ENCODE data around the gene SPSB1. TPM values are rescaled to one million over a fixed set of nuclear protein-coding genes. Genes with fewer than 3 reads are reported as not detected.
A peak's percentile ranks its signal among the peaks of the same experiment; 100 is the strongest.
"Not testable (repeated sequence)": the region's sequence is repeated elsewhere in the genome, so short reads cannot be mapped to it uniquely, and the experiment has no call there.

SPSB1 gene
- total RNA-seq, 1 donor: 23.2 TPM

DNA sequence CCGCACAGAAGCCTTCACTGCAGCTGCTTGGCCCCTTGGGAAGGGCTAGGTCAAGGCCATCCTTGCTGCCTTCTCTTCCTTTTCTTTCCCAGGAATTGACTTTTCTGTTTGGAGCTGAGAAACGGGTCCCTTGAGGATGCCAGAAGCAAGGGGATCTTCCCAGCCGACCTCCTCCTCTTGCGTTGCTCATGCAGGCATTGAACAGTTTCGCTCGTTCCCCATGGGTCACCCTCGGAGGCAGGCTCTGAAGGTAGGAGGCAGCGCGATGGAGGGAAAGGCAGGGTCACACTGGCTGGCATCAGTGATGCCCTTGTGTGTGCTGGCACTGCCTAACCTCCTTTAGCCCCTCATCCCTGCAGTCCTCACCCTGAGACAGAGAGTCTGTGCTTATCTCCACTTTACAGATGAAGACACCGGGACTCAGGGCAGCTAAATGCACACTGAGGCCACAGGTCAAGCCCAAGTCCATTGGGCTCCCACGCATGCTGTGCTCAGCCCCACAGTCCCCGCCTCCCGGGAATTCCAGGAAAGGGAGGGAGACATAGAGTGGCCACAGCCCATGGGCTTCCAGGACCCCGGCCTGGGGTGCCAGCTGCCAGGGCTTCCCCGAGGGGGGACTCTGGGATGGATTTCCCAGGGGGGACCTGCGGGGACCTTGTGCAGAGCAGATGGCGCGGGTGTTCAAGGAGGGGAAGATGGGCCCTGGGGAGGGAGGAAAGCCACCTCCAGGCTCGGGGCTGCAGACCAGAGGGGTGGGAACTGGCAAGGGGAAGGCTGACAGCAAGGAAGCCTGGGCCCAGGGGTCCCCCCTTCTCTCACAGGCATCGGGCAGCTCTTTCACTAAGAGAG lies 90.2 kb downstream of the SPSB1 start:
- Histone ChIP-seq H3K4me2 (ENCODE audit: insufficient read depth, low read length) (no peak overlapping the region), H2AFZ (ENCODE audit: low read length) (no peak overlapping the region), H3K4me1 (ENCODE audit: insufficient read depth, low read length) (no peaks in the 10 kb centered on the region), H3K27ac (ENCODE audit: low read depth, low read length) (no peak overlapping the region), H3K27me3 (ENCODE audit: insufficient read depth, low read length) (no peaks in the 10 kb centered on the region), H3K36me3 (ENCODE audit: insufficient read depth, low read length) (no peaks in the 10 kb centered on the region), H3K9me3 (ENCODE audit: low read depth, low read length) (no peaks in the 10 kb centered on the region), H3K79me2 (ENCODE audit: insufficient read depth, low read length) (no peaks in the 10 kb centered on the region), H3K4me3 (ENCODE audit: insufficient read depth, low read length) (no peak overlapping the region), H4K20me1 (ENCODE audit: insufficient read depth, low read length) (no peaks in the 10 kb centered on the region)
- TF ChIP-seq, protein P1, sequence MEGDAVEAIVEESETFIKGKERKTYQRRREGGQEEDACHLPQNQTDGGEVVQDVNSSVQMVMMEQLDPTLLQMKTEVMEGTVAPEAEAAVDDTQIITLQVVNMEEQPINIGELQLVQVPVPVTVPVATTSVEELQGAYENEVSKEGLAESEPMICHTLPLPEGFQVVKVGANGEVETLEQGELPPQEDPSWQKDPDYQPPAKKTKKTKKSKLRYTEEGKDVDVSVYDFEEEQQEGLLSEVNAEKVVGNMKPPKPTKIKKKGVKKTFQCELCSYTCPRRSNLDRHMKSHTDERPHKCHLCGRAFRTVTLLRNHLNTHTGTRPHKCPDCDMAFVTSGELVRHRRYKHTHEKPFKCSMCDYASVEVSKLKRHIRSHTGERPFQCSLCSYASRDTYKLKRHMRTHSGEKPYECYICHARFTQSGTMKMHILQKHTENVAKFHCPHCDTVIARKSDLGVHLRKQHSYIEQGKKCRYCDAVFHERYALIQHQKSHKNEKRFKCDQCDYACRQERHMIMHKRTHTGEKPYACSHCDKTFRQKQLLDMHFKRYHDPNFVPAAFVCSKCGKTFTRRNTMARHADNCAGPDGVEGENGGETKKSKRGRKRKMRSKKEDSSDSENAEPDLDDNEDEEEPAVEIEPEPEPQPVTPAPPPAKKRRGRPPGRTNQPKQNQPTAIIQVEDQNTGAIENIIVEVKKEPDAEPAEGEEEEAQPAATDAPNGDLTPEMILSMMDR (IDR thresholded peaks at IDR 0.05; ENCODE audit: extremely low read depth, low read depth, low read length): no peak
- peak; percentile 60 for DNase-seq (ENCODE audit: insufficient read length, low spot score, missing footprints)

DNA sequence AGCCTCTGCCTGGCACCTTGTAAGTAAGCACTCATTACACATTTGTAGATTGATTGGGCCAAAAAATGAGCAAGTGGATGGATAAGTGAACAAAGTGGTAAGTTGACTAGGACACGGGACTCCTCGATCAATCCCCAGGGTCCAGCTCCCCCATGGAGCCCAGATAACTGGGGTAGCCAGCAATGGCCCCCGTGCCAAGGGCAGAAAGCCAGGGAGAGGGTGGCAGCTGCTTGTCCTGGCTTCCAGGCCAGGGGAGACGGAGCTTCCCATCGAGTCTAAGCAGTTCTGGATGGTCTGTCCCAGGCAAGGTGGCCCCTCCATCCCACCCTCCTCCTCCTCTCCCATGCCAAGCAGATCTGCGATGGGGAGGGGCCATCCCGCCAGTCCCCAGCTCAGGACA lies 91.4 kb downstream of the SPSB1 start:
- peak; percentile 10 for DNase-seq (ENCODE audit: insufficient read length, low spot score, missing footprints)
- TF ChIP-seq, protein P1 (IDR thresholded peaks at IDR 0.05; ENCODE audit: extremely low read depth, low read depth, low read length): no peak
- no peaks in the 10 kb centered on the region for H3K9me3 ChIP-seq (ENCODE audit: low read depth, low read length)
- H3K79me2 ChIP-seq (ENCODE audit: insufficient read depth, low read length): no peaks in the 10 kb centered on the region
- no peak overlapping the region for H2AFZ ChIP-seq (ENCODE audit: low read length)
- H4K20me1 ChIP-seq (ENCODE audit: insufficient read depth, low read length): no peaks in the 10 kb centered on the region
- no peaks in the 10 kb centered on the region for H3K36me3 ChIP-seq (ENCODE audit: insufficient read depth, low read length)
- no peak overlapping the region for H3K27ac ChIP-seq (ENCODE audit: low read depth, low read length)
- H3K4me2 ChIP-seq (ENCODE audit: insufficient read depth, low read length): no peak overlapping the region
- H3K4me3 ChIP-seq (ENCODE audit: insufficient read depth, low read length): no peak overlapping the region
- H3K27me3 ChIP-seq (ENCODE audit: insufficient read depth, low read length): no peaks in the 10 kb centered on the region
- H3K4me1 ChIP-seq (ENCODE audit: insufficient read depth, low read length): peaks cover 6% of the 10 kb centered on the region

DNA sequence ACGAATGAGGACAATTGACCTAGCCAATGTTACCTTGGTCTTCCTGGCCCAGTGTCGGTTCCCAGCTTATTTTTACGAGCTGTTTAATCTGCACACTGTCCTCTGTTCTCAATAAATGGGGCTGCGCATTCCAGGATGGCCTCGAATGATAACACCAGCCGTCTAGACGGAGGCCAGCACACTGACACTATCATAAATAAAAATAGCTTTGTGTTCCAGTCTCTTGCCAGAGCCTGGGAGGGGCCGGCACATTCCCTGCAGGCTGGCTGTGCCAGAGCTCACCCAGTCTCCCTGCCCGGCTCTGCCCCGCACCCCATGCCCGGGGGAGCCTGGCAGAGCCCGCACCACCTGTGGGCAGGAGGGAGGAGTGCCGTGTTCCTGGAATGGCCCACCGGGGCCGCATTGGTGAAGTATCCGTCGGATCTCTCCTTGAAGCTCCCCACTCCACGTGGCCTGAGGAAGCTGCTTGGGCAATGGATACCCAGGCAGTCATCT lies 92.1 kb downstream of the SPSB1 start:
- Histone ChIP-seq H3K36me3 (ENCODE audit: insufficient read depth, low read length) (no peaks in the 10 kb centered on the region), H3K4me2 (ENCODE audit: insufficient read depth, low read length) (no peak overlapping the region), H3K79me2 (ENCODE audit: insufficient read depth, low read length) (no peaks in the 10 kb centered on the region), H3K4me3 (ENCODE audit: insufficient read depth, low read length) (no peak overlapping the region), H3K27me3 (ENCODE audit: insufficient read depth, low read length) (no peaks in the 10 kb centered on the region), H3K9me3 (ENCODE audit: low read depth, low read length) (no peaks in the 10 kb centered on the region), H4K20me1 (ENCODE audit: insufficient read depth, low read length) (no peaks in the 10 kb centered on the region), H3K4me1 (ENCODE audit: insufficient read depth, low read length) (peaks cover 6% of the 10 kb centered on the region), H2AFZ (ENCODE audit: low read length) (no peak overlapping the region), H3K27ac (ENCODE audit: low read depth, low read length) (no peak overlapping the region)
- DNase-seq (ENCODE audit: insufficient read length, low spot score, missing footprints): peak; percentile 83
- TF ChIP-seq, protein P1 (IDR thresholded peaks at IDR 0.05; ENCODE audit: extremely low read depth, low read depth, low read length): no peak

DNA sequence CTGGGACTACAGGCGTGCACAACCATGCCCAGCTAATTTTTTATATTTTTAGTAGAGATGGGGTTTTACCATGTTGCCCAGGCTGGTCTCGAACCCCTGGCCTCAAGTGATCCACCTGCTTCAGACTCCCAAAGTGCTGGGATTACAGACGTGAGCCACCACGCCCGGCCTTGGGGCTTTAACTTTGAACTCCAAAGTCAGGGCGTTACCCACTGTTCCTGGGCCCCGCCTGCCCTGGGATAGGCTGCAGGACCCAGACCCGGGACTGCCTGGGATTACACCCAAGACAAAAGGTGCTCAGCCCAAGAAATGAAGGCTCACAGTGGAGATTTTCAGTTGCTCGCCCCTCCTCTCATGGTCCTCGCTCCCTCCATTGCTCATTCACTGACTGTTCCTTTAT lies 92.7 kb downstream of the SPSB1 start:
- H3K27ac ChIP-seq (ENCODE audit: low read depth, low read length); H3K4me1 ChIP-seq (ENCODE audit: insufficient read depth, low read length); H3K79me2 ChIP-seq (ENCODE audit: insufficient read depth, low read length); H3K36me3 ChIP-seq (ENCODE audit: insufficient read depth, low read length); H3K4me2 ChIP-seq (ENCODE audit: insufficient read depth, low read length); H3K9me3 ChIP-seq (ENCODE audit: low read depth, low read length); H4K20me1 ChIP-seq (ENCODE audit: insufficient read depth, low read length); H3K4me3 ChIP-seq (ENCODE audit: insufficient read depth, low read length); H3K27me3 ChIP-seq (ENCODE audit: insufficient read depth, low read length); H2AFZ ChIP-seq (ENCODE audit: low read length): not testable (repeated sequence)
- peak; percentile 38 for DNase-seq (ENCODE audit: insufficient read length, low spot score, missing footprints)
